ENCODE results near the gene TTLL4. TPM values are rescaled to one million over a fixed set of nuclear protein-coding genes. Genes with fewer than 3 reads are reported as not detected.
A peak's percentile ranks its signal among the peaks of the same experiment; 100 is the strongest.

Gene TTLL4
- total RNA-seq (2014; rRNA removed; shearing (Covaris generic)) (77.8 and 86.9 TPM in 2 replicates), polyA plus RNA-seq (2016; fragmentation: Nextera tagmentation; extraction: Ambion mirVana) (48.7 and 53.5 TPM in 2 replicates)
- long read RNA-seq, full-length matches to known transcripts: 1 of 2 reads
- long read RNA-seq, partial matches to known transcripts: 1 of 2 reads
- long read RNA-seq, other reads (novel, unspliced or antisense): 0 of 2 reads

DNA sequence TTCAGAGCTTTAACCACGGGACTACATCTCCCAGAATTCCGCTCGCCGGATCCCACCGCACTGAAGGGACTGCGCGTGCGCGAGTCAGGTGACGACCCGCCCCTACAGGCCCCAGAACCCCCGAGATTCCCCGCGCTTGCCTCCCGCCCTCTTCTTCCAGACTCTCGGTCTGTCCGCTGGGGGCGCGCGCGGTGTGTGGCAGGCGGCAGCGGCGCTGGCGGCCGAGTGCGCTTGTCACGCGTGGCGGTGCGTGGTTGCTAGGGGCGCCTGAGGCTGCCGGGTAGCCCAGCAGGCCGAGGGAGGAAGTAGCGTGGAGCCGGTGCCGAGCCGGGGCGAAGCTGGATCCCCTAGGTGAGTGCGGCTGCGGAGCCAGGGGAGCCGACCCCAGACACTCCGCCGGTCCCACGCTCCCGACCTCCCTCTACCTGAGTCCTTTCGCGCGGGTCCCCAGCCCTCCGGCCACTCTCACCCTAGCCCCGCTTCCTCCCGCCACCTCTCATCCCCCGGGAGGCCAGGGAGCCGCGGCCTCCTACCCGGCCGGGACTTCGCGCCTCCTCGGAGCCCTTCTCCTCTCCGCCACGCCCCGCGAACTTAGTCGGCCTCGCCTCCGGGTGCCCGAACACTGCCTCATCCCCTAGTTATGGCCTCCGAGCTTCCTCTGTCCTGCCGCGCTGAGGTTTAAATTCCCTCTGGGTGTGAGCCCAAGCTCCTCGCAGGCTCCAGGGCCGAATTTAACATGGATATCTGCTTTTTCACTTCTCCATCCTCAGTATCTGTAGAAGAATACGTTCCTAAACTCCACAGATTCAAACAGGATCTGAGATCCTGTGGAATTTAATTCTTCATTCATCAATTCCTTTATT is at the start of gene TTLL4:
TSS of gene TTLL4 (plus strand) at position 149 of the 863 bp plus-strand sequence. CDS start 26,842 bp downstream, outside the sequence.
- no peak for TF ChIP-seq ZNF331 (CRISPR knock-in tag; IDR thresholded peaks at IDR 0.05; ENCODE audit: low read depth)
- peak; percentile 98 for TF ChIP-seq POLR2AphosphoS5 (IDR thresholded peaks at IDR 0.05; ENCODE audit: low read depth)
- TF ChIP-seq EZH2 (IDR thresholded peaks at IDR 0.05; ENCODE audit: low read depth, unreplicated experiment): no peak
- TF ChIP-seq, protein P1, sequence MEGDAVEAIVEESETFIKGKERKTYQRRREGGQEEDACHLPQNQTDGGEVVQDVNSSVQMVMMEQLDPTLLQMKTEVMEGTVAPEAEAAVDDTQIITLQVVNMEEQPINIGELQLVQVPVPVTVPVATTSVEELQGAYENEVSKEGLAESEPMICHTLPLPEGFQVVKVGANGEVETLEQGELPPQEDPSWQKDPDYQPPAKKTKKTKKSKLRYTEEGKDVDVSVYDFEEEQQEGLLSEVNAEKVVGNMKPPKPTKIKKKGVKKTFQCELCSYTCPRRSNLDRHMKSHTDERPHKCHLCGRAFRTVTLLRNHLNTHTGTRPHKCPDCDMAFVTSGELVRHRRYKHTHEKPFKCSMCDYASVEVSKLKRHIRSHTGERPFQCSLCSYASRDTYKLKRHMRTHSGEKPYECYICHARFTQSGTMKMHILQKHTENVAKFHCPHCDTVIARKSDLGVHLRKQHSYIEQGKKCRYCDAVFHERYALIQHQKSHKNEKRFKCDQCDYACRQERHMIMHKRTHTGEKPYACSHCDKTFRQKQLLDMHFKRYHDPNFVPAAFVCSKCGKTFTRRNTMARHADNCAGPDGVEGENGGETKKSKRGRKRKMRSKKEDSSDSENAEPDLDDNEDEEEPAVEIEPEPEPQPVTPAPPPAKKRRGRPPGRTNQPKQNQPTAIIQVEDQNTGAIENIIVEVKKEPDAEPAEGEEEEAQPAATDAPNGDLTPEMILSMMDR (conservative IDR thresholded peaks at IDR 0.05; ENCODE audit: low read depth in 2 of 2): peak; percentile 68 to 81
- TF ChIP-seq, protein P2, sequence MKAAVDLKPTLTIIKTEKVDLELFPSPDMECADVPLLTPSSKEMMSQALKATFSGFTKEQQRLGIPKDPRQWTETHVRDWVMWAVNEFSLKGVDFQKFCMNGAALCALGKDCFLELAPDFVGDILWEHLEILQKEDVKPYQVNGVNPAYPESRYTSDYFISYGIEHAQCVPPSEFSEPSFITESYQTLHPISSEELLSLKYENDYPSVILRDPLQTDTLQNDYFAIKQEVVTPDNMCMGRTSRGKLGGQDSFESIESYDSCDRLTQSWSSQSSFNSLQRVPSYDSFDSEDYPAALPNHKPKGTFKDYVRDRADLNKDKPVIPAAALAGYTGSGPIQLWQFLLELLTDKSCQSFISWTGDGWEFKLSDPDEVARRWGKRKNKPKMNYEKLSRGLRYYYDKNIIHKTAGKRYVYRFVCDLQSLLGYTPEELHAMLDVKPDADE (IDR thresholded peaks at IDR 0.05): peak; percentile 87
- no peak for TF ChIP-seq ZNF114 (CRISPR knock-in tag; IDR thresholded peaks at IDR 0.05)
- TF ChIP-seq, protein P3, sequence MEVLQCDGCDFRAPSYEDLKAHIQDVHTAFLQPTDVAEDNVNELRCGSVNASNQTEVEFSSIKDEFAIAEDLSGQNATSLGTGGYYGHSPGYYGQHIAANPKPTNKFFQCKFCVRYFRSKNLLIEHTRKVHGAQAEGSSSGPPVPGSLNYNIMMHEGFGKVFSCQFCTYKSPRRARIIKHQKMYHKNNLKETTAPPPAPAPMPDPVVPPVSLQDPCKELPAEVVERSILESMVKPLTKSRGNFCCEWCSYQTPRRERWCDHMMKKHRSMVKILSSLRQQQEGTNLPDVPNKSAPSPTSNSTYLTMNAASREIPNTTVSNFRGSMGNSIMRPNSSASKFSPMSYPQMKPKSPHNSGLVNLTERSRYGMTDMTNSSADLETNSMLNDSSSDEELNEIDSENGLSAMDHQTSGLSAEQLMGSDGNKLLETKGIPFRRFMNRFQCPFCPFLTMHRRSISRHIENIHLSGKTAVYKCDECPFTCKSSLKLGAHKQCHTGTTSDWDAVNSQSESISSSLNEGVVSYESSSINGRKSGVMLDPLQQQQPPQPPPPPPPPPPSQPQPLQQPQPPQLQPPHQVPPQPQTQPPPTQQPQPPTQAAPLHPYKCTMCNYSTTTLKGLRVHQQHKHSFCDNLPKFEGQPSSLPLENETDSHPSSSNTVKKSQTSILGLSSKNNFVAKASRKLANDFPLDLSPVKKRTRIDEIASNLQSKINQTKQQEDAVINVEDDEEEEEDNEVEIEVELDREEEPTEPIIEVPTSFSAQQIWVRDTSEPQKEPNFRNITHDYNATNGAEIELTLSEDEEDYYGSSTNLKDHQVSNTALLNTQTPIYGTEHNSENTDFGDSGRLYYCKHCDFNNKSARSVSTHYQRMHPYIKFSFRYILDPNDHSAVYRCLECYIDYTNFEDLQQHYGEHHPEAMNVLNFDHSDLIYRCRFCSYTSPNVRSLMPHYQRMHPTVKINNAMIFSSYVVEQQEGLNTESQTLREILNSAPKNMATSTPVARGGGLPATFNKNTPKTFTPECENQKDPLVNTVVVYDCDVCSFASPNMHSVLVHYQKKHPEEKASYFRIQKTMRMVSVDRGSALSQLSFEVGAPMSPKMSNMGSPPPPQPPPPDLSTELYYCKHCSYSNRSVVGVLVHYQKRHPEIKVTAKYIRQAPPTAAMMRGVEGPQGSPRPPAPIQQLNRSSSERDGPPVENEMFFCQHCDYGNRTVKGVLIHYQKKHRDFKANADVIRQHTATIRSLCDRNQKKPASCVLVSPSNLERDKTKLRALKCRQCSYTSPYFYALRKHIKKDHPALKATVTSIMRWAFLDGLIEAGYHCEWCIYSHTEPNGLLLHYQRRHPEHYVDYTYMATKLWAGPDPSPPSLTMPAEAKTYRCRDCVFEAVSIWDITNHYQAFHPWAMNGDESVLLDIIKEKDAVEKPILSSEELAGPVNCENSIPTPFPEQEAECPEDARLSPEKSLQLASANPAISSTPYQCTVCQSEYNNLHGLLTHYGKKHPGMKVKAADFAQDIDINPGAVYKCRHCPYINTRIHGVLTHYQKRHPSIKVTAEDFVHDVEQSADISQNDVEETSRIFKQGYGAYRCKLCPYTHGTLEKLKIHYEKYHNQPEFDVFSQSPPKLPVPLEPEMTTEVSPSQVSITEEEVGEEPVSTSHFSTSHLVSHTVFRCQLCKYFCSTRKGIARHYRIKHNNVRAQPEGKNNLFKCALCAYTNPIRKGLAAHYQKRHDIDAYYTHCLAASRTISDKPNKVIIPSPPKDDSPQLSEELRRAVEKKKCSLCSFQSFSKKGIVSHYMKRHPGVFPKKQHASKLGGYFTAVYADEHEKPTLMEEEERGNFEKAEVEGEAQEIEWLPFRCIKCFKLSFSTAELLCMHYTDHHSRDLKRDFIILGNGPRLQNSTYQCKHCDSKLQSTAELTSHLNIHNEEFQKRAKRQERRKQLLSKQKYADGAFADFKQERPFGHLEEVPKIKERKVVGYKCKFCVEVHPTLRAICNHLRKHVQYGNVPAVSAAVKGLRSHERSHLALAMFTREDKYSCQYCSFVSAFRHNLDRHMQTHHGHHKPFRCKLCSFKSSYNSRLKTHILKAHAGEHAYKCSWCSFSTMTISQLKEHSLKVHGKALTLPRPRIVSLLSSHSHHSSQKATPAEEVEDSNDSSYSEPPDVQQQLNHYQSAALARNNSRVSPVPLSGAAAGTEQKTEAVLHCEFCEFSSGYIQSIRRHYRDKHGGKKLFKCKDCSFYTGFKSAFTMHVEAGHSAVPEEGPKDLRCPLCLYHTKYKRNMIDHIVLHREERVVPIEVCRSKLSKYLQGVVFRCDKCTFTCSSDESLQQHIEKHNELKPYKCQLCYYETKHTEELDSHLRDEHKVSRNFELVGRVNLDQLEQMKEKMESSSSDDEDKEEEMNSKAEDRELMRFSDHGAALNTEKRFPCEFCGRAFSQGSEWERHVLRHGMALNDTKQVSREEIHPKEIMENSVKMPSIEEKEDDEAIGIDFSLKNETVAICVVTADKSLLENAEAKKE (CRISPR knock-in tag; IDR thresholded peaks at IDR 0.05): no peak
- TF ChIP-seq CREB1 (CRISPR knock-in tag; IDR thresholded peaks at IDR 0.05; ENCODE audit: low read depth): 0 out of 2 replicates have a peak, but pooled peaks have one; percentile 38
- TF ChIP-seq JUNB (IDR thresholded peaks at IDR 0.05; ENCODE audit: unreplicated experiment): no peak
- Histone ChIP-seq H3K4me2 (peak within 1 kb of the TSS; percentile 86), H3K4me3 (peak within 1 kb of the TSS; percentile 69), H3K4me1 (ENCODE audit: insufficient read depth) (peaks cover 11% of the 10 kb centered on the region; the same call in 1 of the 2 replicates), H3K36me3 (ENCODE audit: insufficient read depth) (no peaks in the 10 kb centered on the region), H3K79me2 (replicated peaks; ENCODE audit: insufficient read depth) (peaks cover 49% of the 10 kb centered on the region), H3K27me3 (ENCODE audit: insufficient read depth) (no peaks in the 10 kb centered on the region), H3F3A (replicated peaks; ENCODE audit: low read depth) (no peaks in the 10 kb centered on the region; the same call in 1 of the 2 replicates), H3K9me2 (ENCODE audit: insufficient read depth) (no peaks in the 10 kb centered on the region), H2AFZ (peak within 1 kb of the TSS; percentile 98), H3K27ac (ENCODE audit: low read depth) (no peak within 1 kb of the TSS; the same call in 1 of the 2 replicates), H4K20me1 (replicated peaks; ENCODE audit: insufficient read depth) (peaks cover 15% of the 10 kb centered on the region; the same call in 1 of the 2 replicates)
- peak; percentile 95 for ATAC-seq
- peak within 1 kb of the TSS; percentile 70 for H3K27ac Mint-ChIP-seq
- H3K27me3 Mint-ChIP-seq (ENCODE audit: insufficient read depth, low read depth, poor library complexity): peaks cover 13% of the 10 kb centered on the region
- peaks cover 4% of the 10 kb centered on the region; the same call in 1 of the 3 replicates for H3K9me3 Mint-ChIP-seq
- H3K4me3 Mint-ChIP-seq: peak within 1 kb of the TSS; percentile 99
- peak; percentile 98 for DNase-seq (ENCODE audit: low spot score)
- H3K4me1 Mint-ChIP-seq: peaks cover 6% of the 10 kb centered on the region
- H3K36me3 Mint-ChIP-seq (ENCODE audit: low read depth): peaks cover 3% of the 10 kb centered on the region

Data from GM23338 (cell line).